ENCODE measurements around the gene GNAT2.

Gene GNAT2

DNA sequence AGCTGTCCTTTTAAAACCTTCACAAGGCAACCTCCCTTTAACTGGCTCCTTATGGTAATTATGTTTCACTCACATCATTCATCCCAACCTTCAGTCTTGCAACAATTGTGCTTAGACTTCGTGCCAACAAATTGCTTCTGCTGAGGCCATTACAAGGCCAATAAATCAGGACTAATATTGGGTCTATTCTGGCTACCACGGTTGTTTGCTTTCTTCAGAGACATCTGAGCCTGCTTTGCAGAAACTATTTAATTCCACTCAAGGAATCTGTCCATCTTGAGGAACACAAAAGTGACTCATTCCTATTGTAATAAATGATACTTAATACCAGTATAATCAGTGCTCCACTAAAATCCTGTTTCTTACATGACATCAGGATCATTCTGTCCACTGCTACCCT, 33.9 kb upstream of the GNAT2 start:
- H3K4me1 Mint-ChIP-seq (ENCODE audit: low read depth): peaks cover 17% of the 10 kb centered on the region
- DNase-seq: no peak
- peaks cover 2% of the 10 kb centered on the region for H3K36me3 Mint-ChIP-seq (ENCODE audit: low read depth)
- no peak overlapping the region for H3K27ac Mint-ChIP-seq
- no peak overlapping the region for H3K4me3 Mint-ChIP-seq
- H3K9me3 Mint-ChIP-seq: no peaks in the 10 kb centered on the region
- H3K27me3 Mint-ChIP-seq: peaks cover 10% of the 10 kb centered on the region

DNA sequence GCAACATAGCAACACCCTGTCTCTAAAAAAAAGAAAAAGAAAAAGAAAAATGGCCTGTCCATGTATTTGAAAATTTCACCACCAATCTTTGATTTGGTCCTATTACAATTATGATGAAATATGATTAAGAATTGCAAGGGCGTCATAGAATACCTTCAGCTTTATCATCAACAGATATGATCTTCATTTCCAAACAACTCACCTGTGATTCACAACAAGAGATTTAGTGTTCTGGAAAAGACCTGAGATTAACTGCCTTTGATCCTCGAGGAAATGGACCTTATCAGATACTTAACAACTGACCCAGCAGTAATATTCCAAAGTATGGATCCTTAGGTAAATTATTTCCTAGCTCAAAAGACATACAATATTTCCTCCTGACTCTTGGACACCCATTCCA, 33.0 kb upstream of the GNAT2 start:
- H3K4me1 Mint-ChIP-seq (ENCODE audit: low read depth): peaks cover 17% of the 10 kb centered on the region

DNA sequence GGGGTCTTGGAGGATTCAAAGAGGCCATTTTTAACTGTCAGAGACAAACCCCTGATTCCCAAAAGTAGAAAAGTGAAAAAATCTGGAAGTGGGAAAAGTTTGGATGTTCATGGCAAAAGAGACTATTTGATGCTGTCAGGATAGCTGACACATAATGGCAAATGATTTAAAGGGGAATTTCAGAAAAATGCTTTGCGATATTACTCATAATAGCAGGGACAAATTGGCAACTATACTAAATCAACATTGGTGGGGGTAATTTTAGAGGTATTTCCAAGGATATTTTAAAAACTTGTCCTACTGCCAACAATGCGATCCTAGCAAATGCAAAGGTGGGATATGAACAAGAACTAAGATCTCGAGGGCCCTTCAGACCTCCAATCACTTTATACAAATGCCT, 31.2 kb upstream of the GNAT2 start:
- no peak overlapping the region for H3K4me3 Mint-ChIP-seq
- DNase-seq: no peak
- no peaks in the 10 kb centered on the region for H3K36me3 Mint-ChIP-seq (ENCODE audit: low read depth)
- peaks cover 9% of the 10 kb centered on the region for H3K4me1 Mint-ChIP-seq (ENCODE audit: low read depth)
- H3K9me3 Mint-ChIP-seq: no peaks in the 10 kb centered on the region
- no peak overlapping the region for H3K27ac Mint-ChIP-seq
- H3K27me3 Mint-ChIP-seq: peaks cover 10% of the 10 kb centered on the region

More for the DNA sequence above, 33.0 kb upstream of the GNAT2 start:
- H3K4me3 Mint-ChIP-seq: no peak overlapping the region
- peaks cover 2% of the 10 kb centered on the region for H3K36me3 Mint-ChIP-seq (ENCODE audit: low read depth)
- no peaks in the 10 kb centered on the region for H3K9me3 Mint-ChIP-seq
- H3K27ac Mint-ChIP-seq: no peak overlapping the region
- H3K27me3 Mint-ChIP-seq: peaks cover 10% of the 10 kb centered on the region
- DNase-seq: no peak

DNA sequence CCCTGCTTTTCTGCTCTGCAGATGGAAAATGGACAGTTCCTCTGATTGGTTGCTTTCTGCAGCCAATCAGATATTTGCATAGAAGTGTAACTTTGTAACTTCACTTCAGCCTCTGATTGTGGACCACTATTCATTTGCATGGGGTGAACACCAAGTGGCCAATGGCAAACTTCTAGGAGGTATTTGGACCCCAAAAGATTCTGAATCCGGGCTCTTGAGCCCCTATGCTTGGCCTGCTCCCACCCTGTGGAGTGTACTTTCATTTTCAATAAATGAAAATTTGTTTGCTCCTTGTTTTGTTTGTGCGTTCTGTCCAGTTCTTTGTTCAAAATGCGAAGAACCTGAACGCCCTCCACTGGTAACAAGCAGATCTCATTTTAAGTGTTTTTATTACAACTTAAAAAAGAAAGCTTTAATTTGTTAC, 30.1 kb upstream of the GNAT2 start:
- no peak overlapping the region for H3K4me3 Mint-ChIP-seq
- peaks cover 10% of the 10 kb centered on the region for H3K27me3 Mint-ChIP-seq
- H3K27ac Mint-ChIP-seq: no peak overlapping the region

DNA sequence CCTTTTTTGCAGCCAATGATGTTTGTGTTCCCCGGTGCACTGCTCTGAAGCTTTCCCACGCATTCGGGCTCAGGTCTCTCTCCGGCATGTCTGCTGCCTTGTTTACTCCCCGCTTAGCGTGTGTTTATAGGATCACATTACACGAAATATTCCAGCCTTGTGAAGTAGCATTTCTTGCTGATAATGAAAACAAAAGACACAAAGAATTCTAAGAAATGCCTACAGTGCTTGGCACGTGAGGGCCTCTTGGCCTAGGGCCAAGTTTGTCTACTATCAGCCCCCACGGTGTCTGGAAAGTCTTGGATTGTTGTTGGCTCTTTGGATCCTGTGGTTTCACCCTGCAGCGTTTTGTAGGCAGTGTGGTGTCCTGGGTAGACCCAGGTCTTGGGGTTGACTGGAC, 25.3 kb upstream of the GNAT2 start:
- H3K9me3 Mint-ChIP-seq: no peaks in the 10 kb centered on the region
- H3K27me3 Mint-ChIP-seq: no peaks in the 10 kb centered on the region
- no peak overlapping the region for H3K4me3 Mint-ChIP-seq
- H3K36me3 Mint-ChIP-seq (ENCODE audit: low read depth): no peaks in the 10 kb centered on the region
- H3K4me1 Mint-ChIP-seq (ENCODE audit: low read depth): peaks cover 17% of the 10 kb centered on the region
- H3K27ac Mint-ChIP-seq: no peak overlapping the region
- no peak for DNase-seq

More for the DNA sequence above, 30.1 kb upstream of the GNAT2 start:
- H3K4me1 Mint-ChIP-seq (ENCODE audit: low read depth): no peaks in the 10 kb centered on the region
- DNase-seq: no peak
- no peaks in the 10 kb centered on the region for H3K9me3 Mint-ChIP-seq
- H3K36me3 Mint-ChIP-seq (ENCODE audit: low read depth): no peaks in the 10 kb centered on the region

DNA sequence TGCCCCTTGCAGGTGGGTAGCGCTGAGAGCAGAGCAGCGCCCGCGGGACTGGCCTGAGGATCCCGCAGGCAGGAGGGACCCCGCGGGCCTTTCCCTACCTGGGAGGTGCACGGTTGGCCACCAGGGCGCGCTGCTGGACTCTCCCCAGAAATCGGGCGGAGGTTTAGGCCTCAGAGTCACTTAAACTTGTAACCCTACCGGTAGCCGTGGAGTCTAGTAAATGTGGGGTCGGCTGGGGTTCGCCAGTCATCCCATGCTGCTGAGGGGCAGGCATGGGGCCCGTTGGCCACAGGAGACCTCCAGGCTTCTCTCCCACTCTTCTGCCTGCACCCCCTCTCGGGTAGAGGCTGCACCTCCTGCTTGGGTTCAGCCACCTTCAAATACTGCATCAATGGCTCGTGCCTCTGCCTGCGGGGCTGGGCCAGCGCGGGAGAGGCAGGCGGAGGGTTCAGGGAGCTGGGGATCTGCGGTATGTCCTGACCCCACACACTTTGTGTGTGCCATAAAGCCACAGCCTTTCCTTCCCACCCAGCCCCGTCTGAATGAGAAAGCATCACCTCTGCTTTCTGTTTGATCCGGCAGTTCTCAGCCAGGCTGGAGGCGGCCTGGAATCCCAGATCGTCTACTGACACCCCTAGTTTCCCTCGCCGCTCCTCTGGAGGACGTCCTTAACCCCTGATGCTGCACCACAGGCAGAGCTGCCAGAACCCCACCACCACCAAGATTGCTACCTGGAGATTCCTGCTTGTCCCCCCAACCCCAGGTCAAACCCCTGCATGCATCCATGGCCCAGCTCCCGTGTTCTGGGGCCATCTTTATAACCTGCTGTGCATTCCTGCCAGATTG, 24.2 kb upstream of the GNAT2 start:
- no peak overlapping the region for H3K4me3 Mint-ChIP-seq

DNA sequence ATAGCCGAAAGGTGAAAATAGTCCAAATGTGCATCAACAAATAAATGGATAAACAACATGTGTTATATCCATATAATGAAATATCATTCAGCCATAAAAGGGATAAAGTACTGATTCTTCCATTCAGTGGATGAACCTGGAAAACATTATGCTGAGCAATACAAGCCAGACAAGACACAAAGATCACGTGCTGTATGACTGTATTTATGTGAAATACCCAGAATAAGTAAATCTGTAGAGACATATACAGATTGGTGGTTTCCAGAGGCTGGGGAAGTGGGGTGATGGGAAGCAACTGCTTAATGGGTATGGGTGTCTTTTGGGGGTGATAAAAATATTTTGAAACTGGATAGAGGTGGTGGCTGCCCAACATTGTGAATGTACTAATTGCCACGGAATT, 23.2 kb upstream of the GNAT2 start:
- Mint-ChIP-seq H3K9me3 (no peaks in the 10 kb centered on the region), H3K36me3 (ENCODE audit: low read depth) (no peaks in the 10 kb centered on the region), H3K27ac (peak overlapping the region; percentile 7), H3K27me3 (no peaks in the 10 kb centered on the region), H3K4me3 (no peak overlapping the region), H3K4me1 (ENCODE audit: low read depth) (peaks cover 17% of the 10 kb centered on the region)
- DNase-seq: no peak

More for the DNA sequence above, 24.2 kb upstream of the GNAT2 start:
- no peaks in the 10 kb centered on the region for H3K9me3 Mint-ChIP-seq
- H3K36me3 Mint-ChIP-seq (ENCODE audit: low read depth): no peaks in the 10 kb centered on the region
- no peaks in the 10 kb centered on the region for H3K27me3 Mint-ChIP-seq
- DNase-seq: peak; percentile 93
- H3K27ac Mint-ChIP-seq: no peak overlapping the region
- peaks cover 17% of the 10 kb centered on the region for H3K4me1 Mint-ChIP-seq (ENCODE audit: low read depth)

DNA sequence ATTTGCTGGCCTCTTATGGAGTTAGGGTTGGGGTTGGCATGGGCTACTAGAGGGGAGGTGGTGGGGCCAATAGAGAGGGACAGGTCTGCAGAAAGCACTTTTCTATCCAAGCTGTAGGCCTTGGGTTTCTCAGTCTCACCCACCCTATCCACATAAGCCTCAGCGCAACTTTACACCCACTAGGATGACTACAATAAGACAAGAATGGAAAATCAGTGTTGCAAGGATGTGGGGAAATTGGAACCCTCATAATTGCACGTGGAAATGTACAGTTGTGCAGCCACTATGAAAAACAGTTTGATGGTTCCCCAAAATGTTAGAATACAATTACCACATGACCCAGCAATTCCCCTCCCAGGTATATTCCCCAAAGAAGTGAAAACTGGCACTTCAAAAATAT, 22.4 kb upstream of the GNAT2 start:
- DNase-seq: no peak
- H3K4me3 Mint-ChIP-seq: no peak overlapping the region
- no peaks in the 10 kb centered on the region for H3K27me3 Mint-ChIP-seq
- peaks cover 17% of the 10 kb centered on the region for H3K4me1 Mint-ChIP-seq (ENCODE audit: low read depth)
- H3K9me3 Mint-ChIP-seq: no peaks in the 10 kb centered on the region
- H3K36me3 Mint-ChIP-seq (ENCODE audit: low read depth): no peaks in the 10 kb centered on the region
- H3K27ac Mint-ChIP-seq: no peak overlapping the region

DNA sequence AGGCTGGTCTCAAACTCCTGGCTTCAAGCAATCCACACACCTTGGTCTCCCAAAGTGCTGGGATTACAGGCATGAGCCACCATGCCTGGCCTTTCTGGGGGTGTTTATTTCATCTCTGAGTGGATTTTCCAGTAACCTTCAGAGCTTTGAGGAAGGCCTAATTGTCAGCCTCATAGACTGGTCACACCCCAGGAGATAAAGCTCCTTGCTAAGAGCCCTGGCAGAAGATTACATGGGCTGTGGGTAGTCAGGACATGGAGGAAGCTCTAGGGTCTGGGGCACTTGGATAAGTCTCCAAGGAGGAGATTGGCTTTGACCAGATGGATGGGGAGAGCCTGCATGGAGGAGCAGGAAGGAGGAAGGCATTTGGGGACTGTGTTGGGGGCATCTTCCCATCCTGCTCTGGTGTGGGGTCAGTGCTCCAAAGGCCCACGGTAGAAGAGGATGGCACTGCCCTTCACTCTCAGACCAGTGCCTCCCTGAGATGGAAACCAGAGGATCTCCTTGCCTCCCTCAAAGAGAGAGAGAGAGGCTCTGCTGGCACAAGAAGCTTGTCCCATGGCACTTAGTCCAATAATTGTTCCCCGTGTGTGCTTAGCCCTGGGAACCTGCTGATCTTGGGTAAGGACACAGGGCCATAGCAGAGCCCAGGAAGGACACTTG, 21.8 kb upstream of the GNAT2 start:
- Mint-ChIP-seq H3K4me1 (ENCODE audit: low read depth) (peaks cover 17% of the 10 kb centered on the region), H3K4me3 (no peak overlapping the region), H3K9me3 (no peaks in the 10 kb centered on the region), H3K27ac (no peak overlapping the region), H3K36me3 (ENCODE audit: low read depth) (no peaks in the 10 kb centered on the region), H3K27me3 (no peaks in the 10 kb centered on the region)
- no peak for DNase-seq

DNA sequence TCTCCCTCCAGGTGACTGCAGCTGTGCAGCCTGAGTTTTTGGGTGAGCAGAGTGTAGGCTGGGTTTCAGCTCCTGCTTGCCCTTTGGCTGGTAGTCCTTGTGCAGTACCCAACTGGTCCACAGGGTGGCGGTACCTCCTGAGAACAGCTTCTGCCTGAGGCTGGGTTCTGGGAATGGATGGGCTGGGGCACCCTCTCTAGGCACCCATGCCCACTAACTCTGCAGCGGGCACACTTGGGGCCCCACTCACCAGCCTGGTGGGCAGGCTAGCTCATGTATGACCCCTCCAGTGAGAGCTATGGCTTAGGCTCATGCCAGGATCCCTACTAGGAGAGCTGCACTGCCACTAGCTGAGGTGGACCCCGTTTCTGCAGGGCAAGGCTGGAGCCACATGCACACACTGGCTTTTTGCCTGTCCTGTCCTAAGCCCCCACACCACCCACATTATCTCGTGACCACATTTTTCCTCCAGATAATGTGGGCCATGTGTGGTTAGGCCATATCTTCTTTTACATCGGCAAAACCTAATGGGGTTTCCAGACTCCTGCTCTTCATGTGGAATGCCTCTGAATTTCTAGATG, 21.0 kb upstream of the GNAT2 start:
- H3K9me3 Mint-ChIP-seq: no peaks in the 10 kb centered on the region

DNA sequence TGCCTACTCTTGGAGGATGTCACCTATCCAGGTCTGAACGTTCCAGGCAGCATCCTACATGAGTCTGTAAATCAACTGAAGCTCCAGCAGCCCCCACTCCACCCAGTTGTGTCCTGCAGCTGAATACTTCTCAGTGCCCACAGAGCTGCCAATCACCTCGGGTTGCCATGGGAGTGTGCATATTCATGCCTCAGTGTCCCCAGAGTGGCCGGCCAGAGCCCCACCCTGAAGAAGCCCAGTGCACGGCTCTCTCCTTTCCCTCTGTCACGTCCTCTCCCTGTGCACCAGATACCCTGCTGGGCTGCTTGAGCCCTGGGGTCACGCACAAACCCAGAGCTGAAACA, 20.4 kb upstream of the GNAT2 start:
- H3K9me3 Mint-ChIP-seq: no peaks in the 10 kb centered on the region
- H3K4me3 Mint-ChIP-seq: no peak overlapping the region

More for the DNA sequence above, 21.0 kb upstream of the GNAT2 start:
- Mint-ChIP-seq H3K27ac (no peak overlapping the region), H3K27me3 (no peaks in the 10 kb centered on the region), H3K4me3 (no peak overlapping the region), H3K4me1 (ENCODE audit: low read depth) (peaks cover 23% of the 10 kb centered on the region), H3K36me3 (ENCODE audit: low read depth) (no peaks in the 10 kb centered on the region)
- peak; percentile 97 for DNase-seq

DNA sequence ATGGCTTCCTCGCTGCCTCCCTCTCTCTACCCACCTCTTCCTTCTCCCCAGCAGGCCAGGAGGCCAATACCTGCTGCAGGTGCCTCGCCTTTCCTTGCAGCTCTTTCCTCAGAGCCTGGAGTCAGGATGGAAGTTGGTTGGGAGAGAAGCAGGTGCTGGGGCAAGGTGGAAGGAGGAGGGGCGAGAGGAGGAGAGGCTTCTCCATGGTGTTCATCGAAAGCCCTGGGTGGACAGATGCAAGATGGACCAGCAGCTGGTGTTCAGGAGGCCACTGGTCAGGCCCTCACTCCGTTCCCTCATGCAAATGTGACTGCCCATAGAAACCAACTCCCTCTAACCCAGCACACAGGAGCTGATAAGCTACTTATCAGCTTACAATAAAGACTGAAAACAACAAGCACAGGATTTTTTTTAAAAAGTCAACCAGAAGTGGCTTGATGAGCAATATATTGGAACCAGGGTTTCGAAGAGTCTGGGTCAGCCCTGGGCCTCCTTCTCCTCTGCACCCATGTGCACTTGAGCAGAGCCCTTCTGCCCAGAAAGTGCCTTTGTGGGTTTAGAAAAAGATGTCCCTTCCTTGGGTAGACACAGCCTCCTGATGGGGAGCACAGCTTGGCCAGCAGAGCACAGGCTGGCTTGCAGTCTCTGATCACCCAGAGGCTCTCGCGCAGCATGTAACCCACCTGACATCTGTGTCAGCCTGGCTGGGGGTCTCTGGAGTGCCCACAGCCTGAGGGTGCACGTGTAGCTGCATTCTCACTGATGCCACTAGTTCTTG, 19.8 kb upstream of the GNAT2 start:
- Mint-ChIP-seq H3K27ac (no peak overlapping the region), H3K27me3 (no peaks in the 10 kb centered on the region), H3K36me3 (ENCODE audit: low read depth) (no peaks in the 10 kb centered on the region), H3K4me3 (no peak overlapping the region), H3K9me3 (no peaks in the 10 kb centered on the region), H3K4me1 (ENCODE audit: low read depth) (peaks cover 34% of the 10 kb centered on the region)
- DNase-seq: no peak

More for the DNA sequence above, 20.4 kb upstream of the GNAT2 start:
- Mint-ChIP-seq H3K36me3 (ENCODE audit: low read depth) (no peaks in the 10 kb centered on the region), H3K27me3 (no peaks in the 10 kb centered on the region), H3K27ac (no peak overlapping the region), H3K4me1 (ENCODE audit: low read depth) (peaks cover 29% of the 10 kb centered on the region)
- DNase-seq: no peak

DNA sequence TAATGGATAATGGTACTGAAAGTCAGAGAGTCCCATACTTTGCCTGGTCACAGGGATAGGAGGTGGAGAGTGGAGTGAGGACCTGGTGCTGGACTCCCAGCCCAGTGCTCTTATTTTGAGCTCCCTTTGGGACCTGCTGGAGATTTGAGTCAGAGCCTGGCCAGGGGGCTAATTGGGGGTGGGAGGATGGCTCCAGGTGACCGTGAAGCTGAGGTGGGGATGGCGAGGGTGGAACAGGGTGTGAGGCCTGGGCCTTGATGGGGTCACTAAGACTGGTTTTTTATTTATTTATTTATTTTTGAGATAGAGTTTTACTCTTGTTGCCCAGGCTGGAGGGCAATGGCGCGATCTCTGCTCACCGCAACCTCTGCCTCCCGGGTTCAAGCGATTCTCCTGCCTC, 18.0 kb upstream of the GNAT2 start:
- DNase-seq: no peak
- H3K27ac Mint-ChIP-seq: no peak overlapping the region
- H3K9me3 Mint-ChIP-seq: no peaks in the 10 kb centered on the region
- no peaks in the 10 kb centered on the region for H3K27me3 Mint-ChIP-seq
- no peak overlapping the region for H3K4me3 Mint-ChIP-seq
- peaks cover 27% of the 10 kb centered on the region for H3K4me1 Mint-ChIP-seq (ENCODE audit: low read depth)
- peaks cover 3% of the 10 kb centered on the region for H3K36me3 Mint-ChIP-seq (ENCODE audit: low read depth)

DNA sequence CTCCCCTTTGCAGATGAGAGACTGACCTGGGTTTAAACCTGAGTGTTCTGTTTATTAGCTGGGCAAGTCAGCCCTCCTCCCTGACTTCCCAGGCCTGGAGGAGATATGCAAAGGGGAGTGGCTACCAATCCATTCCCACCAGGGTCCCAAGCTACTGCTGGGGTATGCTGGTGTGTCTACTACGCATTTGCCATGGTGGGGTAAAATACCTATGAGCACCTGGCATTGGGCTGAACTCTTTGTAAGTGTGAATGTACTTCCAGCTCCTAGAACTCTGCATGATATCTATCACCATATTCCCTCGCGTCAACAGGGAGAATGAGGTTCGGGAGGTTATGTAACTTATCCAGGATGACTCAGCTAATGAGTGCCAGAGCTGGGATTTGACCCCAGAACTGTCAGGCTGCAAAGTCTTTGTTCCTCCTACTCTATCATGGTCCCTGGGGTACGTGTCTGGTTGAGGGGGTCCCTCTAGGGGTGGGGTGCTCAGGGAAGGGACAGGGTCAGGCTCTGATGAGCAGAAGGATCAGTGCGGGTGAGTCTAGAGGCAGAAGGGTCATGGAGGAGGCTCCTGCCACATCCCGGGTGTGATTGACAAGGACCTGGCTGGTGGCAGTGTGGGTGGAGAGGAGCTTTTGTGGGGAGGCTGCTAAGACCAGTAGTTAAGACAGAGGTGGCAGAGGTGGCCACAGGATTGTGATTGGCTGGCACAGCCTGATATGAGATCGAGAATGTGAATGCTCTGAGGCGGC, 17.0 kb upstream of the GNAT2 start:
- H3K9me3 Mint-ChIP-seq: no peaks in the 10 kb centered on the region
- H3K4me1 Mint-ChIP-seq (ENCODE audit: low read depth): peaks cover 27% of the 10 kb centered on the region

More for the DNA sequence above, 17.0 kb upstream of the GNAT2 start:
- no peaks in the 10 kb centered on the region for H3K27me3 Mint-ChIP-seq
- no peak for DNase-seq
- peak overlapping the region; percentile 11 for H3K27ac Mint-ChIP-seq
- H3K4me3 Mint-ChIP-seq: no peak overlapping the region
- peaks cover 12% of the 10 kb centered on the region for H3K36me3 Mint-ChIP-seq (ENCODE audit: low read depth)
